ENCODE measurements around the gene CYP26B1. TPM values are rescaled to one million over a fixed set of nuclear protein-coding genes. Genes with fewer than 3 reads are reported as not detected.

CYP26B1 gene
- total and polyA plus RNA-seq, 2 of the 8 experiments (the other 6 are each of a cell fraction or from before 2014, with no cell fraction given) = 0.06 to 0.69 TPM

DNA sequence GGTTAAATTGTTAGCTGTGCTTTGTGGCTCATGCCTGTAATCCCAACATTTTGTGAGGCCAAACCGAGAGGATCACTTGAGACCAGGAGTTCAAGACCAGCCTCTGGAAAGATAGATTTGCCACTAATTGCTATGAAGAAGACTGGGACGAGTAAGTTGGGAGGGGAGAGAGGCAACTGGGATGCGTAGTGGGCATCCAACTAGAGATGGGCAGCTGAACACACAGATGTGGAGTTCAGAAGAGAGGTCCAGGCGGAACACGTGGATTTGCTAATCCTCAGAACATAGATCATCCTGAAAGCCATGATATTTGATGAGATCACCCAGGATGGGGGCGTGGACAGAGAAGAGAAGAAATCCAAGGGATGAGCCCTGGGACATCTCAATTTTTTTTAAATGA, 48.7 kb downstream of the CYP26B1 start:
- DNase-seq (ENCODE audit: low read depth in 1 of 2, low spot score in 2 of 2) (peak in 1 of 2 experiments; percentile 20), FAIRE-seq (no peak)
- Histone ChIP-seq H2AK5ac (ENCODE audit: low read depth, low read length) (no peak overlapping the region), H3K27me3 (replicated peaks in 1 of 4; ENCODE audit: control insufficient read depth in 3 of 4, extremely low read depth in 1 of 4, insufficient read depth in 3 of 4, low read length in 3 of 4) (no peaks in the 10 kb centered on the region), H2BK12ac (ENCODE audit: low read depth, low read length) (no peak overlapping the region), H3K23ac (ENCODE audit: insufficient read length) (no peak overlapping the region), H3K9me3 (ENCODE audit: insufficient read depth in 2 of 2, low read depth in 1 of 2, low read length in 1 of 2) (no peaks in the 10 kb centered on the region), H3K4me1 (replicated peaks in 1 of 4; ENCODE audit: control insufficient read depth in 3 of 4, insufficient read depth in 4 of 4, low read length in 3 of 4) (no peaks in the 10 kb centered on the region), H3K4ac (replicated peaks; ENCODE audit: insufficient read length, low read depth, low read length) (no peak overlapping the region), H3K36me3 (ENCODE audit: control insufficient read depth in 2 of 4, insufficient read depth in 4 of 4, low read length in 3 of 4) (no peaks in the 10 kb centered on the region), H3K18ac (ENCODE audit: extremely low read depth, low read length) (no peak overlapping the region), H3K79me1 (ENCODE audit: low read depth, low read length) (no peaks in the 10 kb centered on the region), H3K9ac (replicated peaks in 1 of 4; ENCODE audit: extremely low read depth in 1 of 4, low read depth in 3 of 4, low read length in 3 of 4) (no peak overlapping the region), H3K4me2 (ENCODE audit: insufficient read depth in 1 of 2, low read depth in 2 of 2, low read length in 2 of 2) (no peak overlapping the region), H4K20me1 (replicated peaks in 1 of 2; ENCODE audit: control insufficient read depth in 1 of 2, insufficient read depth in 2 of 2, low read length in 2 of 2) (no peaks in the 10 kb centered on the region), H2BK120ac (replicated peaks; ENCODE audit: low read depth, low read length) (no peak overlapping the region), H4K91ac (replicated peaks; ENCODE audit: insufficient read length, low read length) (no peak overlapping the region), H3K23me2 (ENCODE audit: low read depth, low read length) (no peaks in the 10 kb centered on the region), H2BK20ac (ENCODE audit: low read length) (no peak overlapping the region), H3K14ac (ENCODE audit: insufficient read length) (no peak overlapping the region), H2AFZ (ENCODE audit: low read length) (no peak overlapping the region), H3K56ac (replicated peaks; ENCODE audit: insufficient read length, low read depth, low read length) (no peak overlapping the region), H3K4me3 (ENCODE audit: extremely low read depth in 1 of 4, insufficient read depth in 2 of 4, low read depth in 3 of 4, low read length in 4 of 4) (no peak overlapping the region), H3K79me2 (ENCODE audit: control insufficient read depth in 1 of 2, insufficient read depth in 2 of 2, low read length in 2 of 2) (no peaks in the 10 kb centered on the region), H2BK15ac (ENCODE audit: low read length) (0 out of 2 replicates have a peak overlapping the region, but pooled peaks have one; percentile 40), H4K5ac (ENCODE audit: insufficient read length, low read depth, low read length) (no peak overlapping the region), H2BK5ac (ENCODE audit: low read depth, low read length) (no peak overlapping the region), H3K27ac (ENCODE audit: low read depth, low read length) (no peak overlapping the region), H4K8ac (ENCODE audit: extremely low read depth, insufficient read depth, low read length) (no peak overlapping the region)
- ChIA-PET POLR2A (ENCODE audit: partially characterized antibody) (no interaction called here), CTCF (ENCODE audit: partially characterized antibody) (no interaction called here)
- WGBS, 2 experiments (ENCODE audit: extremely low coverage in 1 of 2, insufficient coverage in 1 of 2, insufficient read length in 1 of 2, insufficient replicate concordance in 2 of 2, low coverage in 1 of 2, low lambda C conversion rate in 2 of 2, missing lambda C conversion rate in 1 of 2) = 96% methylated on average over 6 of the region's 6 CpGs; no CpG with 5 or more reads in 1 of the 2 experiments
- TF ChIP-seq, protein P1, sequence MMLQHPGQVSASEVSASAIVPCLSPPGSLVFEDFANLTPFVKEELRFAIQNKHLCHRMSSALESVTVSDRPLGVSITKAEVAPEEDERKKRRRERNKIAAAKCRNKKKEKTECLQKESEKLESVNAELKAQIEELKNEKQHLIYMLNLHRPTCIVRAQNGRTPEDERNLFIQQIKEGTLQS (IDR thresholded peaks at IDR 0.05; ENCODE audit: insufficient read depth, low read depth, low read length) = no peak

All from H1 (cell line).